Prostate gland (tissue), 2 donors: ENCODE data around the gene TMEM131L. TPM values are rescaled to one million over a fixed set of nuclear protein-coding genes. Genes with fewer than 3 reads are reported as not detected.

Experiments used
- DNase-seq: peaks from one replicate; pipeline ENCODE4 v3.0.0-alpha.2; 2019; ENCODE audit warnings: low spot score
- H3K27ac ChIP-seq, 2 donors: fragments of 200-600 bp; sonication (generic); 2 replicates each; pipeline ENCODE4 v1.5.1; 2017 to 2019
- H3K27me3 ChIP-seq: fragments of 200-600 bp; sonication (generic); replicated peaks from 2 replicates; pipeline ENCODE4 v1.5.1; 2019; ENCODE audit not compliant: insufficient read depth
- H3K36me3 ChIP-seq, 2 donors: fragments of 200-600 bp; sonication (generic); 1 replicate in 1 of 2; 2 replicates in 1 of 2; pipeline versions ENCODE4 v1.5.1 to v1.8.1; 2017 to 2019
- H3K4me1 ChIP-seq: fragments of 200-600 bp; sonication (generic); replicated peaks from 2 replicates; pipeline ENCODE4 v1.5.1; 2019
- H3K4me3 ChIP-seq, 2 donors: fragments of 200-600 bp; sonication (generic); 2 replicates each; pipeline ENCODE4 v1.5.1; 2017 to 2019
- H3K9me3 ChIP-seq: fragments of 200-600 bp; sonication (generic); 2 replicates; pipeline ENCODE4 v1.5.1; 2017
- CTCF ChIP-seq, 4 experiments: fragments of 200-600 bp in 2 of 4; fragments of 450-650 bp in 2 of 4; sonication (generic) in 2 of 4; IDR thresholded peaks; 1 replicate in 3 of 4; 2 replicates in 1 of 4; pipeline ENCODE4 v1.5.1; 2016 to 2019; ENCODE audit warnings: antibody characterized with exemption in 4 of 4, mild to moderate bottlenecking in 2 of 4, moderate library complexity in 2 of 4
- POLR2A ChIP-seq: fragments of 450-650 bp; IDR thresholded peaks from one replicate; pipeline ENCODE4 v1.6.1; 2016; ENCODE audit warnings: antibody characterized with exemption, mild to moderate bottlenecking
- POLR2AphosphoS5 ChIP-seq: sonication (generic); formaldehyde crosslinking; IDR thresholded peaks from one replicate; pipeline ENCODE4 v1.6.1; 2017; ENCODE audit warnings: antibody characterized with exemption
- WGBS: methylation state at CpG from one replicate; pipeline ENCODE4 v1.1.5; 2018; 5-methylcytosine and 5-hydroxymethylcytosine counted together
- intact Hi-C: fragments of 100-400 bp; cut with DNase I; formaldehyde crosslinking; loops from one replicate; pipeline ENCODE4 v1.14.2; 2022
- total RNA-seq, 2 donors: library from RNA; depleted of rRNA; stranded (reverse); fragments of >200 nt; gene quantifications; one replicate each; pipeline ENCODE4 v1.1.0, GENCODE V29; 2016

Gene TMEM131L
- total RNA-seq, 2 donors from 2014 or later = 9.3 to 12.5 TPM

DNA sequence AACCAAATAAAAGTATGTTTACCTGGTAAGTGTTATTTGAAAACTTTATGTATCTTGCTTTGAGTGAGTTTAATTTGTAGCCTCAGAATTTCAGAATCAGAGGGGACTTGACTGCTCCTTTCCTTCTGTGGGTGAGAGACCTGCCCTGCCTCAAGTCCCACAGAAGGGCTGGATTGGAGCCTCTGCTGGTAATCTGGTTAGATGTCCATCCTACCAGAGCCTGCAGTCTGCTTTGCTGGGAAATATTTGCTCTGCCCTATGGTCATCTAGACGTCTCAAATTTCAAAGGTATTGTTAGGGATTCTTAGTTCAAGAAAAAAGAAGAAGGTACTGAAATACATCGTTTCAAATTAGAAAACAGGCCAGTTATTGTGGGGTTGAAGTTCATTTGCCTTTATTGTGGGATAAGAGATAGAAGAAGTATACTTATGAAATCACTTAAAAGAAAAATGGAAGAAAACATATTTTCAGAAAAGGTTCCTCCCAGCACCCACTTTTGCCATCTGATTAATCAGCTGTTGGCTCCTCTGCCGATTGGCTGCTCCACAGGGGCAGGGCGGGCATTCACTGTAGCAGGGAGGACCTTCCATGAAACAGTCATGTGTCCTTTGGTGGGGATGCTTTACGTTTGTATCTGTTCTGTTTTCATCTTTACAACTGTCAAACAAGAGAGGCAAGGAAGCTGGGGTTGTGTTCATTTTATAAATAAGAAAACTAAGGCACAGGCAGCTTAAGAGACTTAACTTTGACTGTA is 144.6 kb downstream of the TMEM131L start:
- Histone ChIP-seq H3K27me3 (no peaks in the 10 kb centered on the region), H3K4me1 (no peaks in the 10 kb centered on the region), H3K27ac (no peak overlapping the region), H3K36me3 (no peaks in the 10 kb centered on the region), H3K9me3 (no peaks in the 10 kb centered on the region), H3K4me3 (no peak overlapping the region)
- intact Hi-C loops = no loop called here
- DNase-seq = no peak
- WGBS = 63% methylated on average over 5 of the region's 5 CpGs
- TF ChIP-seq POLR2AphosphoS5 (no peak), POLR2A (no peak), CTCF (IDR thresholded peaks at IDR 0.05) (no peak)

- Histone ChIP-seq H3K4me1 (no peaks in the 10 kb centered on the region), H3K27me3 (no peaks in the 10 kb centered on the region), H3K27ac (no peak overlapping the region), H3K4me3 (no peak overlapping the region), H3K36me3 (no peaks in the 10 kb centered on the region), H3K9me3 (no peaks in the 10 kb centered on the region)
- no peak for TF ChIP-seq CTCF (IDR thresholded peaks at IDR 0.05)
- TF ChIP-seq POLR2A = no peak
- no peak for TF ChIP-seq POLR2AphosphoS5
- DNase-seq = no peak
- WGBS = 91% methylated on average over 3 of the region's 3 CpGs
- intact Hi-C loops = no loop called here
Measured at GRCh38 chr4:153611679-153612078, 145.5 kb downstream of the TMEM131L start.

DNA sequence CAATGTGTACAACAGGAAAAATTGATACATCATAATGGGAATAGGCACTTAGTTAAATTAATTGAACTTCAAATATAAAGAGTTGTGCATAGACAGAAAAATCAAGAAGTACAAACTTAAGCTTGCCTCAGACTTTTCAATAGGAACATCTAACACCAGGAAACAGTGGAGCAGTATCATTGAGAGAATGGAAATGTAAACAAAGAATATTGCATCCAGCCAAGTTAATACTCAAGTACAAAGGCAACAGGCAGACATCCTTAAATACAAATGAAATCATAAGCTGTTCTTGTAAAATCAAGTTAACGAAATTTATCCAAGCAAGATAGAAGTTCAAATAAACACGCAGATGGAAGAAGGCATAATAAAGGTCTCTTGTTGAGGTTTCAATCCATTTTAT is 146.7 kb downstream of the TMEM131L start:
- no peaks in the 10 kb centered on the region for H3K9me3 ChIP-seq
- H3K4me3 ChIP-seq = no peak overlapping the region
- no peaks in the 10 kb centered on the region for H3K4me1 ChIP-seq
- H3K36me3 ChIP-seq = no peaks in the 10 kb centered on the region
- WGBS = 32% methylated on average over 2 of the region's 2 CpGs
- H3K27ac ChIP-seq = no peak overlapping the region
- intact Hi-C loops = no loop called here
- H3K27me3 ChIP-seq = no peaks in the 10 kb centered on the region
- peak; percentile 78 for TF ChIP-seq POLR2AphosphoS5
- no peak for TF ChIP-seq POLR2A
- TF ChIP-seq CTCF (IDR thresholded peaks at IDR 0.05) = no peak
- DNase-seq = no peak

GRCh38 chr4:153616006-153616555 is 149.9 kb downstream of the TMEM131L start:
- no peak overlapping the region for H3K4me3 ChIP-seq
- no peaks in the 10 kb centered on the region for H3K36me3 ChIP-seq
- H3K4me1 ChIP-seq = no peaks in the 10 kb centered on the region
- TF ChIP-seq POLR2AphosphoS5 (no peak), CTCF (IDR thresholded peaks at IDR 0.05) (no peak)
- no peak overlapping the region for H3K27ac ChIP-seq
- H3K9me3 ChIP-seq = no peaks in the 10 kb centered on the region
- no peaks in the 10 kb centered on the region for H3K27me3 ChIP-seq
- intact Hi-C loops = no loop called here
- DNase-seq = no peak
- 86% methylated on average over 8 of the region's 8 CpGs for whole genome bisulfite sequencing

GRCh38 chr4:153618833-153619232 is 152.7 kb downstream of the TMEM131L start:
- no peak for TF ChIP-seq POLR2AphosphoS5
- TF ChIP-seq POLR2A = no peak
- no peak for TF ChIP-seq CTCF (IDR thresholded peaks at IDR 0.05)
- intact Hi-C loops = no loop called here
- no peaks in the 10 kb centered on the region for H3K4me1 ChIP-seq
- H3K4me3 ChIP-seq = no peak overlapping the region
- H3K27me3 ChIP-seq = no peaks in the 10 kb centered on the region
- 62% methylated on average over 6 of the region's 6 CpGs for WGBS
- H3K27ac ChIP-seq = no peak overlapping the region
- no peaks in the 10 kb centered on the region for H3K9me3 ChIP-seq
- H3K36me3 ChIP-seq = no peaks in the 10 kb centered on the region
- no peak for DNase-seq
